Mesothelial cell of epicardium (in vitro differentiated cells): ENCODE data around the gene LAMTOR3. TPM values are rescaled to one million over a fixed set of nuclear protein-coding genes. Genes with fewer than 3 reads are reported as not detected.

Experiments used
- DNase-seq, 2 experiments: peaks; one replicate each; pipeline ENCODE4 v3.0.0; 2021; ENCODE audit warnings: low spot score in 2 of 2; ENCODE audit not compliant: unreplicated experiment in 2 of 2
- H3K27ac Mint-ChIP-seq: 2 replicates; pipeline ENCODE4 v1.8.0; 2021; ENCODE audit warnings: mixed read lengths
- H3K27me3 Mint-ChIP-seq: 2 replicates; pipeline ENCODE4 v1.8.0; 2021; ENCODE audit warnings: low read depth, mixed read lengths
- H3K36me3 Mint-ChIP-seq: 2 replicates; pipeline ENCODE4 v1.8.0; 2021; ENCODE audit warnings: mixed read lengths
- H3K4me1 Mint-ChIP-seq: 2 replicates; pipeline ENCODE4 v1.8.0; 2021; ENCODE audit warnings: mixed read lengths
- H3K4me3 Mint-ChIP-seq: 2 replicates; pipeline ENCODE4 v1.8.0; 2021; ENCODE audit warnings: mild to moderate bottlenecking, moderate library complexity, mixed read lengths
- H3K9me3 Mint-ChIP-seq: 2 replicates; pipeline ENCODE4 v1.8.0; 2021; ENCODE audit warnings: mixed read lengths
- total RNA-seq: library from RNA; stranded (reverse); gene quantifications from 3 replicates; pipeline ENCODE4 v1.2.1, GENCODE V29; 2021
- TF ChIP-seq, protein P1 (sequence below): fragments of 200-600 bp; sonication (generic); IDR thresholded peaks from one replicate; pipeline ENCODE4 v1.5.0; 2021; ENCODE audit warnings: antibody characterized with exemption; ENCODE audit not compliant: unreplicated experiment

LAMTOR3 gene
- total RNA-seq, 1 donor from 2014 or later = 42.4 TPM

DNA sequence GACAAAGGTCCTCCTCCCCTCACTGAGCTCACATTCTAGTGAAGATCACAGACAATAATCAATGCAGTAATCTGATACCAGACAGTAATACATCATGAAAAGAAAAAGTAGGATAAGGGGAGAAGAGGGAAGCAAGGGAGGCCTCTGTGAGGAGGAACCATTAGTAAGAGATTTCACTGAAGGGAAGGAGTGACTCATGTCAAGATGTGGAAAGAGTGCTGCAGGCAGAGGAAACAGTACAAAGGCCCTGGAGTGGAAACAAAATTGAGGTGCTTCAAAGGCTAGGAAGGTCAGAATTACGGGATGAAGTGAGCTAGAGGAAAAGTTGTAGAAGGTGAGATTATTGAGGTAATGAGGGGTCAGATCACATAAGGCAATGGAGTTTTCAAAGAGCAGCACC is 38.1 kb downstream of the LAMTOR3 start:
- Mint-ChIP-seq H3K9me3 (no peaks in the 10 kb centered on the region), H3K4me3 (no peak overlapping the region), H3K36me3 (no peaks in the 10 kb centered on the region), H3K27ac (no peak overlapping the region), H3K4me1 (peaks cover 7% of the 10 kb centered on the region), H3K27me3 (no peaks in the 10 kb centered on the region)
- DNase-seq = no peak
- TF ChIP-seq, protein P1, sequence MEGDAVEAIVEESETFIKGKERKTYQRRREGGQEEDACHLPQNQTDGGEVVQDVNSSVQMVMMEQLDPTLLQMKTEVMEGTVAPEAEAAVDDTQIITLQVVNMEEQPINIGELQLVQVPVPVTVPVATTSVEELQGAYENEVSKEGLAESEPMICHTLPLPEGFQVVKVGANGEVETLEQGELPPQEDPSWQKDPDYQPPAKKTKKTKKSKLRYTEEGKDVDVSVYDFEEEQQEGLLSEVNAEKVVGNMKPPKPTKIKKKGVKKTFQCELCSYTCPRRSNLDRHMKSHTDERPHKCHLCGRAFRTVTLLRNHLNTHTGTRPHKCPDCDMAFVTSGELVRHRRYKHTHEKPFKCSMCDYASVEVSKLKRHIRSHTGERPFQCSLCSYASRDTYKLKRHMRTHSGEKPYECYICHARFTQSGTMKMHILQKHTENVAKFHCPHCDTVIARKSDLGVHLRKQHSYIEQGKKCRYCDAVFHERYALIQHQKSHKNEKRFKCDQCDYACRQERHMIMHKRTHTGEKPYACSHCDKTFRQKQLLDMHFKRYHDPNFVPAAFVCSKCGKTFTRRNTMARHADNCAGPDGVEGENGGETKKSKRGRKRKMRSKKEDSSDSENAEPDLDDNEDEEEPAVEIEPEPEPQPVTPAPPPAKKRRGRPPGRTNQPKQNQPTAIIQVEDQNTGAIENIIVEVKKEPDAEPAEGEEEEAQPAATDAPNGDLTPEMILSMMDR = no peak

DNA sequence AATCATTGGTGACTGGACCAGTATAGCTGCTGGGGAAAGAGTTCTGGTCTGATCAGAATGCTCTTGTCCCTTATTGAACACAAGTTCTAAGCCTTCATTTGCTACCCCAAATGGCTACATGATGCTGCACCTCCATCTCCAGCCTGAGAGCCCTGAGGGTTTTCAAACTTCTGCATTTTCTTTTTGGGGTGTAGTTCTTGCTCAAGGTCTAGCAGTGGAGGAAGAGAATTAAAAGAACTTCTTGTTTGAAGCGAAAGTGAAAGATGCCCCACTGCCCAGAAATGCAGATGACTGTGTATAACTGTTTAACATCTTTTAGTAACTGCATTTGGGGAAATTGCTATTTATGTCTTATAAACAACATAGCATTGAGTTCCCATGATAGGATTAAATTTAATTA is 38.5 kb downstream of the LAMTOR3 start:
- Mint-ChIP-seq H3K4me1 (peaks cover 7% of the 10 kb centered on the region), H3K36me3 (no peaks in the 10 kb centered on the region)

DNA sequence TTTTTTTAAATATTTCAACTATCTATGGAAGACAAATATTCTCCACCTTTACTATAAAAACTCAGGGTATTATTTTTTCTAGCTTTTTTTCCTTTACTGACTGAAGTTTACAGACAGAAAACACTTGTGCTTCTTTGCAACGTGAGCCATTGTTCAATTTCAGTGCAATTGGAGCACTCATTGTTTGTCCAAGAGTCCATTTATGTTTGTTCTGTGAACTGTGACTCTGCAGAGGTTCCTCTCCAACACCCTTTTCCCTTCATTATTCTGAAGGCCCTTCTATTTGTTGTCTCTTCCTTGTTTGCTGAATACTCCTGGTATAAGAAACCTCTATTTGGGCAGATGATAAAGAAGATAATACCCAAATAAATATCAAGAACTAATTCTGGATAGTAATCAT is 40.2 kb downstream of the LAMTOR3 start:
- Mint-ChIP-seq H3K36me3 (no peaks in the 10 kb centered on the region), H3K27ac (no peak overlapping the region)
- TF ChIP-seq, protein P1 = no peak

More for the DNA sequence above, 38.5 kb downstream of the LAMTOR3 start:
- Mint-ChIP-seq H3K4me3 (no peak overlapping the region), H3K27me3 (no peaks in the 10 kb centered on the region), H3K9me3 (no peaks in the 10 kb centered on the region), H3K27ac (no peak overlapping the region)
- TF ChIP-seq, protein P1 = no peak
- no peak for DNase-seq

DNA sequence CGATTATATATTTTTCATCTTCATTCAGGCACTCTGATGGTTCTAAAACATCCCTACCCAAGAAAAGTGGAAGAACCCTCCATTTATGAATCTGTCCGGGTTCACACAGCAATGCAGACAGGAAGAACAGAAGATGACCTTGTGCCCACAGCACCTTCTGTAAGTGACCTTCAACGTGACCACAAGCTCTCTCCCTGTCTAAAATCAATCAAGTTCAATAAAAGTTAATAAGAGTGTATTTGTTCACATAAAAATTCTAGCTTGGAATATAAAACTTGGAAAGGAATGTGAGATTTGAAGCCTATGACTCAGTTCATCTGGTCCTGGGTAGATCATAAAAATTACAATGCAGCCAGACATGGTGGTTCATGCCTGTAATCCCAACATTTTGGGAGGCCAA is 41.0 kb downstream of the LAMTOR3 start:
- no peak overlapping the region for H3K27ac Mint-ChIP-seq
- H3K4me3 Mint-ChIP-seq = no peak overlapping the region
- peaks cover 7% of the 10 kb centered on the region for H3K4me1 Mint-ChIP-seq
- H3K36me3 Mint-ChIP-seq = no peaks in the 10 kb centered on the region
- H3K27me3 Mint-ChIP-seq = no peaks in the 10 kb centered on the region
- no peak for DNase-seq
- H3K9me3 Mint-ChIP-seq = no peaks in the 10 kb centered on the region
- TF ChIP-seq, protein P1 = no peak

More for the DNA sequence above, 40.2 kb downstream of the LAMTOR3 start:
- H3K9me3 Mint-ChIP-seq = no peaks in the 10 kb centered on the region
- H3K4me1 Mint-ChIP-seq = peaks cover 7% of the 10 kb centered on the region
- DNase-seq = no peak
- no peaks in the 10 kb centered on the region for H3K27me3 Mint-ChIP-seq
- no peak overlapping the region for H3K4me3 Mint-ChIP-seq

DNA sequence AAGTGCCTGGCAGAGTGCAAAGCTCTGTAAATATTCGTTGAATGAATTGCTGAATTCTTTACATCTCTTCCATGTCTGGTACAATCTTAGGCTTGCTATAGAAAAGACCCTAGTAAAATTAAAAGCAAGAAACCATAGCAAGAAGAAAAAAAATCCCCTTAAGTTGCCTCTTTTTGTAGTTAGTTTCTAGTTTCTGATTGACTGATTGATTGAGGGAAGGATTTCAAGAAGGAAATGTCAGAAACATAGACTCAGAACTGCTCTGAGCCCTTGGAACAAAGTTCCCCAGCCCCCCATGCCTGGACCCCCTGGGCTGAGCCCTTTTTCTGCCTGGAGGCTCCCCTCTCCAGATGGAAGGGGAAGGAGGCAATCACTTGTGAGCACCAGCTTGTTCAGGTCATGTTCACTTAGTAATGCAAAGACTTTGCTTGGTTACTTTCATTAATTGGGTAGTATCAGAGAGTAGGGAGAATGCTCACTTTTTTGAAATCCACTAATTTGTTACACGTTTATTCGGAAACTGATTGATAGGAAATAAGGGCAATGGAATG is 42.0 kb downstream of the LAMTOR3 start:
- no peak for DNase-seq
- peaks cover 7% of the 10 kb centered on the region for H3K4me1 Mint-ChIP-seq
- no peak overlapping the region for H3K4me3 Mint-ChIP-seq

More for the DNA sequence above, 42.0 kb downstream of the LAMTOR3 start:
- Mint-ChIP-seq H3K27ac (no peak overlapping the region), H3K36me3 (no peaks in the 10 kb centered on the region), H3K9me3 (no peaks in the 10 kb centered on the region), H3K27me3 (no peaks in the 10 kb centered on the region)
- TF ChIP-seq, protein P1 = no peak
